Esophagus muscularis mucosa (tissue), 4 donors: ENCODE measurements around the gene TNFRSF19. TPM values are rescaled to one million over a fixed set of nuclear protein-coding genes. Genes with fewer than 3 reads are reported as not detected.

Source experiments
- DNase-seq: peaks from one replicate; pipeline ENCODE4 v3.0.0-alpha.2; 2017; ENCODE audit errors: extremely low spot score
- H3K27ac ChIP-seq, 4 donors: fragments of 200-600 bp; sonication (generic); replicated peaks in 1 of 4; 1 replicate in 3 of 4; 2 replicates in 1 of 4; pipeline ENCODE4 v1.5.1; 2016 to 2019; ENCODE audit warnings: mild to moderate bottlenecking in 1 of 4
- H3K27me3 ChIP-seq, 4 donors: fragments of 200-600 bp; sonication (generic); one replicate each; pipeline versions ENCODE4 v1.5.1 to v1.6.0; 2016 to 2019
- H3K36me3 ChIP-seq, 4 donors: fragments of 200-600 bp; sonication (generic); one replicate each; pipeline ENCODE4 v1.5.1; 2016 to 2019
- H3K4me1 ChIP-seq, 4 donors: fragments of 200-600 bp; sonication (generic); one replicate each; pipeline ENCODE4 v1.5.1; 2016 to 2019
- H3K4me3 ChIP-seq, 4 donors: fragments of 200-600 bp; sonication (generic); 1 replicate in 2 of 4; 2 replicates in 2 of 4; pipeline ENCODE4 v1.5.1; 2016 to 2019; ENCODE audit warnings: mild to moderate bottlenecking in 4 of 4, moderate library complexity in 1 of 4
- H3K9me3 ChIP-seq, 4 donors: fragments of 200-600 bp; sonication (generic); 1 replicate in 3 of 4; 2 replicates in 1 of 4; pipeline ENCODE4 v1.5.1; 2016 to 2019
- EP300 ChIP-seq: sonication (generic); formaldehyde crosslinking; IDR thresholded peaks from one replicate; pipeline ENCODE4 v1.6.1; 2017; ENCODE audit warnings: antibody characterized with exemption
- POLR2A ChIP-seq: fragments of 450-650 bp; IDR thresholded peaks from one replicate; pipeline ENCODE4 v1.6.1; 2017; ENCODE audit warnings: antibody characterized with exemption, moderate library complexity, mild to moderate bottlenecking, low read depth
- POLR2AphosphoS5 ChIP-seq, 2 donors: sonication (generic); formaldehyde crosslinking; IDR thresholded peaks; one replicate each; pipeline ENCODE4 v1.6.1; 2017; ENCODE audit warnings: antibody characterized with exemption in 2 of 2
- WGBS: methylation state at CpG from one replicate; pipeline ENCODE4 v1.1.5; 2018; 5-methylcytosine and 5-hydroxymethylcytosine counted together
- intact Hi-C: fragments of 100-400 bp; cut with DNase I; formaldehyde crosslinking; loops from one replicate; pipeline ENCODE4 v1.15.1; 2023
- total RNA-seq, 4 donors: library from RNA; depleted of rRNA; stranded (reverse); fragments of >200 nt; gene quantifications; one replicate each; pipeline versions ENCODE4 v1.1.0 to v1.2.1, GENCODE V29; 2016
- TF ChIP-seq, protein P1 (sequence below), 3 experiments: fragments of 200-600 bp in 2 of 3; fragments of 450-650 bp in 1 of 3; sonication (generic) in 2 of 3; IDR thresholded peaks; one replicate each; pipeline ENCODE4 v1.5.1; 2017 to 2019; ENCODE audit warnings: antibody characterized with exemption in 3 of 3, mild to moderate bottlenecking in 2 of 3, moderate library complexity in 1 of 3

Gene TNFRSF19
- total RNA-seq, 4 donors from 2014 or later: 3.2 to 5.6 (median 5.0) TPM

DNA sequence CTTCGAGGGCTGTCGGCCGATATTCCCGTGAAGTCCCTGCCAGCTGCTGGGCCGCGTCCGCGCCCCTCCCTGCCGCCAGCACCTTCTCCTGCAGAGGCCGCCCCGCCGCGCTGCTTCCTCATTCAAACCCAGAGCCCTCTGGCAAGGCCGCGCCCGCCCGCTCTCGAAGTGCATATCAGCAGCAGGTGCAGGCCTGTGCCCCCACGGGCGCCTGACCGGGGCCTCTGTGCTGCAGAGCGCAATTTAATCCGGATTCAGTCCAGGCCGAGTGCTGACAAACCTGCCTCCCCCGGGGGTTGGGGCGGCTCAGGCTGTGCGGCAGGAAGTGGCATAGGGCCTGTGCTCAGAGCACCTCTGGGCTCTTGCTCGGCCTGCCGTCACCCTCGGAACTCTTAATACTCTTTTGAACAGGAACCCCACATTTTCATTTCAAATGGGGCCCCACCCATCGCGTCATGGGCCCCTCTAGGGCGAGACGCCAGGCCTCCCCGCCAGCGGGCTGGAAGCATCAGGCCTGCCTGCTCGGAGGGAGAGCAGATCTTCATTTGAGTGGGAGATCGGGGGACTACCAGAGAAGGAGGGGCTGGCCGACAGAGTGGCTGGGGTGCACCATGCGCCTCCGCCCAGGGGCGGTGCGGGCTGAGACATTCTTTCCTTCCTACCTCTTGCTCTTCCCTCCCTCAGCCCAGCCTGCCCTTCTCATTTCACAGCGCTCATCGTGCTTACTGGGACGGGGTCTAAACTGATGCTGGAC lies 125.7 kb downstream of the TNFRSF19 start:
- Histone ChIP-seq H3K4me1 (peaks cover 0 to 4% (median 0%) of the 10 kb centered on the region in 4 donors), H3K4me3 (no peak overlapping the region), H3K27me3 (no peaks in the 10 kb centered on the region), H3K27ac (no peak overlapping the region), H3K36me3 (no peaks in the 10 kb centered on the region), H3K9me3 (no peaks in the 10 kb centered on the region)
- no peak for DNase-seq
- intact Hi-C loops: no loop called here
- TF ChIP-seq POLR2A (no peak), POLR2AphosphoS5 (IDR thresholded peaks at IDR 0.05) (no peak), EP300 (no peak)
- TF ChIP-seq, protein P1, sequence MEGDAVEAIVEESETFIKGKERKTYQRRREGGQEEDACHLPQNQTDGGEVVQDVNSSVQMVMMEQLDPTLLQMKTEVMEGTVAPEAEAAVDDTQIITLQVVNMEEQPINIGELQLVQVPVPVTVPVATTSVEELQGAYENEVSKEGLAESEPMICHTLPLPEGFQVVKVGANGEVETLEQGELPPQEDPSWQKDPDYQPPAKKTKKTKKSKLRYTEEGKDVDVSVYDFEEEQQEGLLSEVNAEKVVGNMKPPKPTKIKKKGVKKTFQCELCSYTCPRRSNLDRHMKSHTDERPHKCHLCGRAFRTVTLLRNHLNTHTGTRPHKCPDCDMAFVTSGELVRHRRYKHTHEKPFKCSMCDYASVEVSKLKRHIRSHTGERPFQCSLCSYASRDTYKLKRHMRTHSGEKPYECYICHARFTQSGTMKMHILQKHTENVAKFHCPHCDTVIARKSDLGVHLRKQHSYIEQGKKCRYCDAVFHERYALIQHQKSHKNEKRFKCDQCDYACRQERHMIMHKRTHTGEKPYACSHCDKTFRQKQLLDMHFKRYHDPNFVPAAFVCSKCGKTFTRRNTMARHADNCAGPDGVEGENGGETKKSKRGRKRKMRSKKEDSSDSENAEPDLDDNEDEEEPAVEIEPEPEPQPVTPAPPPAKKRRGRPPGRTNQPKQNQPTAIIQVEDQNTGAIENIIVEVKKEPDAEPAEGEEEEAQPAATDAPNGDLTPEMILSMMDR (IDR thresholded peaks at IDR 0.05): no peak
- 77% methylated on average over 25 of the region's 46 CpGs for WGBS

DNA sequence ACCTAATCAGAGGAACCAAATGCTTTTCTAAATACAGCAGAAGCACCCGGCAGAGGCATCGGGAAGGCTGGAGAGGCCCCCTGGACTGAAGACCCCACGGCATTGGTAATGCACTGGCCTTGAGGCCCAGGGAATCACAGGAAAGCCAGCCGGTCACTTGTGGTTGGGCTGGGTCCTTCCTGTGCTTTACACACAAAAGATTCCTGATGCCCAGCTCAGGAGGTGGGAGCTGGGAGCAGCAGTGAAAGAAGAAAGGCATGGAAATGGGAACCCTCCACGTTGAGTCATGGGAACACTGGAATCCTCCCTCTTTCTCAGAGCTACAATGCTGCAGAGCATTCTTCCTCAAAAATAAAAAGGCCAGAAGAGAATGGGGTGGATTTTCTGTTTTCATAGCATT lies 126.4 kb downstream of the TNFRSF19 start:
- DNase-seq: no peak
- Histone ChIP-seq H3K4me1 (peaks cover 0 to 4% (median 0%) of the 10 kb centered on the region in 4 donors), H3K4me3 (no peak overlapping the region), H3K9me3 (no peaks in the 10 kb centered on the region), H3K36me3 (no peaks in the 10 kb centered on the region), H3K27ac (no peak overlapping the region), H3K27me3 (no peaks in the 10 kb centered on the region)
- TF ChIP-seq EP300: no peak
- no peak for TF ChIP-seq POLR2AphosphoS5 (IDR thresholded peaks at IDR 0.05)
- no peak for TF ChIP-seq POLR2A
- TF ChIP-seq, protein P1 (IDR thresholded peaks at IDR 0.05): no peak
- 89% methylated on average over 5 of the region's 5 CpGs for WGBS
- intact Hi-C loops: no loop called here

GRCh38 chr13:23697772-23698313 lies 127.6 kb downstream of the TNFRSF19 start:
- no peak overlapping the region for H3K27ac ChIP-seq
- H3K9me3 ChIP-seq: no peaks in the 10 kb centered on the region
- intact Hi-C loops: no loop called here
- TF ChIP-seq POLR2A: no peak
- no peak for TF ChIP-seq EP300
- TF ChIP-seq, protein P1 (IDR thresholded peaks at IDR 0.05): no peak
- TF ChIP-seq POLR2AphosphoS5 (IDR thresholded peaks at IDR 0.05): no peak
- no peak for DNase-seq
- no peaks in the 10 kb centered on the region for H3K36me3 ChIP-seq
- no peak overlapping the region for H3K4me3 ChIP-seq
- peaks cover 0 to 7% (median 2%) of the 10 kb centered on the region in 4 donors for H3K4me1 ChIP-seq
- H3K27me3 ChIP-seq: no peaks in the 10 kb centered on the region
- WGBS: 70% methylated on average over 1 of the region's 1 CpG

DNA sequence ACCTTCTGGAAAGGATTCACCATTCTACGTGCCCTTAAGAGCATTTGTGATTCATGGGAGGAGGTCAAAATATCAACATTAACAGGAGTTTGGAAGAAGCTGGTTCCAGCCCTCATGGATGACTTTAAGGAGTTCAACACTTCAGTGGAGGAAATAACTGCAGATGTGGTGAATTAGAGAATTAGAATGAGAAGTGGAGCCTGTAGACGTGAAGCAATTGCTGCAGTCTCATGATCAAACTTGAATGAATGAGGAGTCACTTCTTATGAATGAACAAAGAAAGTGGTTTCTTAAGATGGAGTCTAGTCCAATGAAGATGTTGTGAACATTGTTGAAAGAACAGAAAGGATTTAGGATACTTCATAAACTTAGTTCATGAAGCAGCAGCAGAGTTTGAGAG lies 129.1 kb downstream of the TNFRSF19 start:
- intact Hi-C loops: no loop called here
- Histone ChIP-seq H3K4me1 (peaks cover 0 to 12% (median 10%) of the 10 kb centered on the region in 4 donors), H3K4me3 (no peak overlapping the region), H3K9me3 (no peaks in the 10 kb centered on the region), H3K27me3 (no peaks in the 10 kb centered on the region), H3K36me3 (no peaks in the 10 kb centered on the region), H3K27ac (no peak overlapping the region)
- TF ChIP-seq, protein P1 (IDR thresholded peaks at IDR 0.05): no peak
- TF ChIP-seq POLR2AphosphoS5 (IDR thresholded peaks at IDR 0.05) (no peak), POLR2A (no peak), EP300 (no peak)
- WGBS: 90% methylated on average over 2 of the region's 2 CpGs
- DNase-seq: no peak
